HS-27A (cell line): ENCODE results near the gene HMGN5.

Source experiments
- DNase-seq: peaks from one replicate; pipeline ENCODE4 v3.0.0-alpha.2; 2012; ENCODE audit warnings: low read depth, missing footprints

HMGN5 gene

DNA sequence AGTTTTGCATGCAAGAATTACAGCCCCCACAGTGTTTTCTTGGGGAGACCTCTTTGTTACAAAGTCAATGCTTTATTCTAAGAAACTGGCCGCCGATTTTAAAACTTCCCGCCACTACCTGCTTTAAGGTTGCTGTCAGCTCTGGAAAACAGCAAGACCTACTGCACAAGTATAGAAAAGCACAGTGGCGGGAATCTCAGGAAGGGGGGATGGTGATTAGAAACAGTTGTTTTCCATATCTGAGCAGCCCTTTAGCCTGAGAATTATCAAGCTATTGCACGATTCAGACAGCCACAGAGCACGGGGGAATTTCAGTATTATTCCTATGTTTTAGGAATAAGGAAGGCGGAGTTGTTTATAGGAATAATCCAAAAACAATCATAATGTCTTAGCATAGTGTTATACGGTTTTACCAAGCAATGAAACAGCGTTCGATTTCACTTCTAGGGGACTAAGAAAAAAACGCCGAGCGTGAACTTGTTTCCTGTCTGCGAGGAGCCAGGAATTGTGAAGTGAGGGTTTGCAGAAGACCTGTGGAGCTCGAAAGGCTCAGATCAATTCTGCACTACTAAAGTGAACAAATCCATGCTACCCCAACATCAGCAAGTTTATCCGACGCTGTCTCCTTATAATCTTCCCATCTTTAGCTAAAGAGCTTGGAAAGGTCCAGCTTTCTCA lies 81.3 kb downstream of the HMGN5 start:
- DNase-seq, result no peak

DNA sequence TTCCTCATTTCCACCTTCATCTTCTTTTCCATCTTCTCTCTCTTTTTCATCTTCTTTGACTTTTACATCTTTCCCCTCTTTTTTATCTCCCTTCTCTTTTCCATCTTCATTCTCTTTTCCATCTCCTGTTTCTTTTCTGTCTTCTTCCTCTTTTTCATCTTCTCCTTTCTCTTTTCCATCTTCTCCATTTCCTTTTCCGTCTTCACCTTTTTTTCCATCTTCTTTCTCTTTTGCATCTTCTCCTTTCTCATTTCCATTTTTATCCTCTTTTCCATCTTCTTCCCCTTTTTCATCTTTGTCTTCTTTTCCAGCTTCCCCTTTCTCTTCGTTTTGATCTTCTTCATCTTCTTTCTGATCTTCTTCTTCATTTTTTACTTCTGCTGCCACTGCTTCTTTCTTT lies 87.0 kb downstream of the HMGN5 start:
- no peak for DNase-seq

GRCh38 chrX:81110286-81110685 lies 91.4 kb downstream of the HMGN5 start:
- no peak for DNase-seq

DNA sequence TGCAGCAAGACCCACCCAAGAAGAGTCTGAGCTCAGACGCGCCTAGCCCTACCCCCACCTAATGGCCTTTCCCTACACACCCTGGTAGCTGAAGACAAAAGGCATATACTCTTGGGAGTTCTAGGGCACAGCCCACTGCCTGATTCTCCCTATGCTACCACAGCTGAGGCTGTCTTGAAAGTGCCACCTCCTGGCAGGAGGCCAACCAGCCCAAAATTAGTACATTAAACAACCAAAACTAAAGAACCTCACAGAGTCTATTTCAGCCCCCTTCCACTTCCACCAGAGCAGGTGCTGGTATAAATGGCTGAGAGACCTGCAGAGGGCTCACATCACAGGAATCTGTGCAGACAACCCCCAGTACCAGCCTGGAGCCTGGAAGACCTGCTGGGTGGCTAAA lies 119.1 kb downstream of the HMGN5 start:
- DNase-seq, result no peak
